ENCODE measurements around the gene CMSS1.

Gene CMSS1

GRCh38 chr3:99940350-99940749 lies 122.7 kb downstream of the CMSS1 start:
- no peak for DNase-seq (ENCODE audit: extremely low spot score)
- TF ChIP-seq BHLHE40 (IDR thresholded peaks at IDR 0.05; ENCODE audit: borderline replicate concordance) (no peak), CTBP1 (IDR thresholded peaks at IDR 0.05; ENCODE audit: borderline replicate concordance) (no peak), SUZ12 (IDR thresholded peaks at IDR 0.05) (no peak), ZNF384 (IDR thresholded peaks at IDR 0.05) (no peak), TARDBP (IDR thresholded peaks at IDR 0.05) (no peak)
- ChIA-PET CTCF (interaction anchor here (1.7 kb wide), 1 partner anchor 15 kb away, joined by 4 read pairs; no protein-coding TSS in a partner anchor), POLR2A (interaction anchor here (0.7 kb wide), 1 partner anchor 19 kb away, joined by 3 read pairs; no protein-coding TSS in a partner anchor)

- ChIA-PET CTCF (no interaction called here), POLR2A (no interaction called here)
- no peak for DNase-seq (ENCODE audit: extremely low spot score)
- TF ChIP-seq L3MBTL2 (conservative IDR thresholded peaks at IDR 0.05) (no peak), FOXA1 (IDR thresholded peaks at IDR 0.05) (no peak), SUZ12 (IDR thresholded peaks at IDR 0.05) (no peak), NFRKB (IDR thresholded peaks at IDR 0.05) (no peak), SP1 (IDR thresholded peaks at IDR 0.05) (no peak), PKNOX1 (IDR thresholded peaks at IDR 0.05) (no peak), FOXM1 (IDR thresholded peaks at IDR 0.05; ENCODE audit: borderline replicate concordance) (no peak), FOXK2 (IDR thresholded peaks at IDR 0.05) (no peak), ARNT (IDR thresholded peaks at IDR 0.05) (no peak), BHLHE40 (IDR thresholded peaks at IDR 0.05; ENCODE audit: borderline replicate concordance) (no peak), TARDBP (IDR thresholded peaks at IDR 0.05) (no peak), ZNF384 (IDR thresholded peaks at IDR 0.05) (no peak), HDGF (IDR thresholded peaks at IDR 0.05; ENCODE audit: borderline replicate concordance) (no peak), CTBP1 (IDR thresholded peaks at IDR 0.05; ENCODE audit: borderline replicate concordance) (no peak), LEF1 (IDR thresholded peaks at IDR 0.05; ENCODE audit: borderline replicate concordance) (no peak), ELF4 (IDR thresholded peaks at IDR 0.05) (no peak)
Measured at GRCh38 chr3:99941211-99941610, 123.5 kb downstream of the CMSS1 start.

GRCh38 chr3:99943931-99944761 lies 126.5 kb downstream of the CMSS1 start:
- no peak for DNase-seq (ENCODE audit: extremely low spot score)
- CTCF ChIA-PET = no interaction called here
- POLR2A ChIA-PET = interaction anchor here (1.3 kb wide), 1 partner anchor 58 kb away, joined by 3 read pairs; no protein-coding TSS in a partner anchor
- no peak for TF ChIP-seq FOXM1 (IDR thresholded peaks at IDR 0.05; ENCODE audit: borderline replicate concordance)
- no peak for TF ChIP-seq CTBP1 (IDR thresholded peaks at IDR 0.05; ENCODE audit: borderline replicate concordance)
- no peak for TF ChIP-seq HDGF (IDR thresholded peaks at IDR 0.05; ENCODE audit: borderline replicate concordance)
- no peak for TF ChIP-seq ARNT (IDR thresholded peaks at IDR 0.05)
- TF ChIP-seq NFRKB (IDR thresholded peaks at IDR 0.05) = no peak
- TF ChIP-seq ELF4 (IDR thresholded peaks at IDR 0.05) = no peak
- TF ChIP-seq BHLHE40 (IDR thresholded peaks at IDR 0.05; ENCODE audit: borderline replicate concordance) = no peak
- TF ChIP-seq LEF1 (IDR thresholded peaks at IDR 0.05; ENCODE audit: borderline replicate concordance) = no peak
- no peak for TF ChIP-seq PKNOX1 (IDR thresholded peaks at IDR 0.05)
- TF ChIP-seq SP1 (IDR thresholded peaks at IDR 0.05) = no peak
- no peak for TF ChIP-seq FOXK2 (IDR thresholded peaks at IDR 0.05)
- TF ChIP-seq ZNF384 (IDR thresholded peaks at IDR 0.05) = no peak
- no peak for TF ChIP-seq FOXA1 (IDR thresholded peaks at IDR 0.05)
- TF ChIP-seq SUZ12 (IDR thresholded peaks at IDR 0.05) = no peak

GRCh38 chr3:99945328-99945995 lies 127.8 kb downstream of the CMSS1 start:
- no peak for TF ChIP-seq SP1 (IDR thresholded peaks at IDR 0.05)
- no peak for TF ChIP-seq SUZ12 (IDR thresholded peaks at IDR 0.05)
- no peak for TF ChIP-seq FOXM1 (IDR thresholded peaks at IDR 0.05; ENCODE audit: borderline replicate concordance)
- CTCF ChIA-PET = interaction anchor here (1.1 kb wide), 1 partner anchor 19 kb away, joined by 4 read pairs; no protein-coding TSS in a partner anchor
- no peak for DNase-seq (ENCODE audit: extremely low spot score)
- POLR2A ChIA-PET = interaction anchor here (0.7 kb wide), 1 partner anchor 37 kb away, joined by 3 read pairs; no protein-coding TSS in a partner anchor

GRCh38 chr3:99947356-99947755 lies 129.7 kb downstream of the CMSS1 start:
- ChIA-PET POLR2A (no interaction called here), CTCF (interaction anchor here (0.6 kb wide), 1 partner anchor 181 kb away, joined by 3 read pairs; no protein-coding TSS in a partner anchor)
- no peak for TF ChIP-seq FOXA1 (IDR thresholded peaks at IDR 0.05)
- no peak for TF ChIP-seq SP1 (IDR thresholded peaks at IDR 0.05)
- no peak for TF ChIP-seq FOXM1 (IDR thresholded peaks at IDR 0.05; ENCODE audit: borderline replicate concordance)
- TF ChIP-seq ZNF384 (IDR thresholded peaks at IDR 0.05) = no peak
- TF ChIP-seq FOXK2 (IDR thresholded peaks at IDR 0.05) = no peak
- no peak for TF ChIP-seq CTBP1 (IDR thresholded peaks at IDR 0.05; ENCODE audit: borderline replicate concordance)
- TF ChIP-seq ARNT (IDR thresholded peaks at IDR 0.05) = no peak
- no peak for TF ChIP-seq LEF1 (IDR thresholded peaks at IDR 0.05; ENCODE audit: borderline replicate concordance)
- no peak for TF ChIP-seq NFRKB (IDR thresholded peaks at IDR 0.05)
- no peak for TF ChIP-seq HDGF (IDR thresholded peaks at IDR 0.05; ENCODE audit: borderline replicate concordance)
- TF ChIP-seq L3MBTL2 (conservative IDR thresholded peaks at IDR 0.05) = no peak
- TF ChIP-seq SUZ12 (IDR thresholded peaks at IDR 0.05) = no peak
- no peak for TF ChIP-seq PKNOX1 (IDR thresholded peaks at IDR 0.05)
- TF ChIP-seq TARDBP (IDR thresholded peaks at IDR 0.05) = no peak
- TF ChIP-seq BHLHE40 (IDR thresholded peaks at IDR 0.05; ENCODE audit: borderline replicate concordance) = no peak
- TF ChIP-seq ELF4 (IDR thresholded peaks at IDR 0.05) = no peak
- DNase-seq (ENCODE audit: extremely low spot score) = no peak
